HG02571 (cell line): ENCODE results near the gene CEP104.
"Not testable (repeated sequence)": the region's sequence is repeated elsewhere in the genome, so short reads cannot be mapped to it uniquely, and the experiment has no call there.

ENCODE experiments used
- ATAC-seq: cut with Tn5 transposase; IDR thresholded peaks from one replicate; pipeline ENCODE4 v1.9.1; 2021; ENCODE audit warnings: mild to moderate bottlenecking, moderate library complexity; ENCODE audit not compliant: unreplicated experiment

Gene CEP104

DNA sequence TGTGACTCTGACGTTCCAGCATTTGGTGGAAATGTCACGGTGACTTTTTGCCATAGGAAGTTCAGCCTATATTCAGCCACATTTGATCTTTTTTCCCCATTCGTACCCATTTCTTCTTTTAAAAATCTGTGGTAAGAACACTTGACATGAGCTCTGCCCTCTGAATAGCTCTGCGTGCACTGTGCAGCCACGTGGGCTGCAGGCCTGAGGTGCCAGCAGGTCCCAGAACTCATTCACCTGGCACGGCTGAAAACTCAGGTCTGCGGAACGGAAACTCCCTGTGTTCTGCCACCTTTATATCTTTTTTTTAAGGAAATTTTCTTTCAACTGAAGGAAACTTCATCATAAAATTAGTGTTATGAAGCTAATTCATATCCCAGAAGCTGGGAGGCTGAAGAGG lies 28.6 kb downstream of the CEP104 start:
- no peak for ATAC-seq

DNA sequence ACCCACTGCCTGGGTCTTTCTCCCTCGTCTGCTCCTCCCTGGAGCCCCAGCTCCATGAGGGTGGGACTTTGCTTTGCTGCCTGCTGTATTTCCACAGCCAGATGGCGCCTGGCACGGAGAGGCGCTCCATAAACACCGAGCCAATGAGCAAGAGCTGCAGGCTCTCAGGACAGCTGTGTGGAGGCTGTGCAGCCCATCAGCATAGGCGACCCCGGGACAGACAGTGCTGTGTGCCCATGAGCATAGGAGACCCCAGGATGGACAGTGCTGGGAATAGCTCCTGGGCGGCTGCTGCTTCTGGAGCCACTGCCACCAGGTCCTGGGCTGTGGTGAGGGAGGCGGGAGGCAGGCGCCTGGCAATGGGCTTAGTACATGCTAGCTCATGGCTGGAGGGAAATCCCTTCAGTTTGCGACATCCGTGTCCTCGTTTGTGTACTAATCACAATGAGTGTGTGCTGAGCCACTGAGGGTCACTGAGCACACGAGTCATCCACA lies 29.2 kb downstream of the CEP104 start:
- no peak for ATAC-seq

DNA sequence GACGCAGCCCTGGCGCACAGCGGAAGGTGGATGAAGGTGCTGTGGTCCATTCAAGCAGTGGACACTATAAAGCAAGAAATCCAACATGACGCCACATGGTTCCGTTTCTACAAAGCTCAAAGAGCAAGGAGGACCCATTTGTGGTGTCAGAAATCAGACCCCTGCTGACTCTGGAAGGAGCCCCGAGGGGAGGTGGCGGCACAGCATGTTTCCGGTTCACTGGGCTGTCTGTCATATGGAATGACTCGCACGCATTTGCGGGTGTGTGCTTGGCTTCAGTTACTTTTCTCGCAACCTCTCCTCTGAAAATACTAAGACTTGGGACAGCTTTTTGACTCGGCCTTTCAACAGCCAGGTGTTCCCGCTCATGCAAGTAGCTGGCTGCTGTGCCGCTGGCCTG lies 31.7 kb downstream of the CEP104 start:
- ATAC-seq, result no peak

DNA sequence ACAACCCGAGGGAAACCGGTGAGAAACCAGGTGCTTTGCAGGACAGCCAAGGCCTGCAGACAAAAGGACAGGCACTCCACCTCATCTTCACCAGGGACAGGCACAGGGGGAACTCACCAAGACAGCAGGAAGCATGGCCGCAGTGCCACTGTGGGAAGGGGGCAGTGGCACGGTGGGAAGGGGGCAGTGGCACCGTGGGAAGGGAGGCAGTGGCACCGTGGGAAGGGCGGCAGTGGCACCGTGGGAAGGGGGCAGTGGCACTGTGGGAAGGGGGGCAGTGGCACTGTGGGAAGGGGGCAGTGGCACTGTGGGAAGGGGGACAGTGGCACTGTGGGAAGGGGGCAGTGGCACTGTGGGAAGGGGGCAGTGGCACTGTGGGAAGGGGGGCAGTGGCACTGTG lies 32.4 kb downstream of the CEP104 start:
- no peak for ATAC-seq

DNA sequence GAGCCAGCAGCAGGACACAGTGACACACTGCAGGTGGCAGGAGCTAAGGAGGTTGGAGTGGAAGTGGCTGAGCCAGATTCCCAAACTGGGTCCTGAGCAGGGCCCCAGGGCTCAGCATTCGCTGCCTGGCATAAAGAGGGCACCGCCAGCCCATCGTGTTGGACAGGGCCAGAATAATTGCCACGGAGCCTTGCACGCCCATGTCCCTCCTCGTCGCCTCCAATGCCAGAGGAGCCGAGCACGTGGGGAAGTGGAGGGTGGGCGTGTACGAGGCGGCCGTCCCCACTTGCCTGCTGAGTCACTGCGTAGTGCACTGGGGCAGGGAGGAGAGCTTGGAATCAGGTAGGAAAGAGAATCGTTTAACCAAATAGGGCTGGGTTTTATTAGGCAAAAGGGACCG lies 34.6 kb downstream of the CEP104 start:
- no peak for ATAC-seq

DNA sequence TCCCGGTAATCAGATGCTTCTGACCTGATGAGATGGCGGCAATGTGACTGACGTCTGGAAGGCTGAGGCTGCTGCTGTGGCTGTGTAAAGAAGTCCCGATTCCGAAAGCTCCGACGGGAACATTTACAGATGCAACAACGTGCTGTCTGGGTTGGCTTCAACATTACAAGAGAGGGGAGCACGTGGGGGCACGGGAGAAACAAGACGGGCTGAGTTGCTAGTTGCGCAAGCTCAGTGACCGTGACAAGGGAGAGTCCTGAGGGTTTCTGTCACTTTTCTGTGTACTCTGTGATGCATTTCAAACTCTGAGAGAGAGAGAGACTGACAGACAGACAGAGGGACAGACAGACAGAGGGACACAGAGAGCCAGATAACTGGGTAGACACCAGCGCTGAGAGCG lies 35.1 kb downstream of the CEP104 start:
- ATAC-seq, result no peak

DNA sequence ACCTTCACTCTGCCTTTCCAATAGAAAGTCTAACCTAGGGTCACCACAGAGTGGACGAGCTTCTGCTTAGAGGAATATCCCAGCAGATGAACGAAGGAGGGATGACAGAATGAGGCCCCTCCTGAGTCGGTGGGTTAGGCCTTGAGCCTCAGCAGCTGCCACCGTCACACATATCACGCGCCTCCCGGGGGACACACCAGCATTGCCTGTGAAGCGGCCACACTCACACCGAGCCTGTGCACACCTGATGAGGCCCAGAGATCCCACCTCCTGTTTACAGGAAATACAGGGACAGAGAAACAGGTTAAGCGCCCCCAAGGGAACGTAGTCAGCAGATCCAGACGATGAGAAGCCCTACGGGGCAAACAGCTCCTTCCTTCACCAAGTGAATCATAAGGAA lies 35.6 kb downstream of the CEP104 start:
- ATAC-seq, result no peak

DNA sequence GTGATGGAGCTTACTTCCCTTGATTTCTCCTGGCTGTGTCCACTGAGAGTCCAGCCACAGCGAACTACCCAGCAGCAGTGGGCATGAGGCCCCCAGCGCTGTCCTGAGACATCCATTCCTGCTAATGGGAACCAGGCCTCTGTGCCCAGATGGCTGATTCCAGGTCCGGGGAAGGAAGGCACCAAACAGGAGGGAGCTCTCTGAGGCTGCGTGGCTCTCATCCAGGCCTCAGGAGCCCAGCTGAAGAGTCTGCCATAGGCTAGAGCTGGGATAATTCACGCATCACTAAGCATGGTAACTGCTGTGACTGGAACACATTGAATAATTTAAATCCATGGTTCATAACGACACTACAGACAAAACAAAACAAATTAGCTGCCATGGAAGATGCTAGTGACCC lies 36.0 kb downstream of the CEP104 start:
- no peak for ATAC-seq

DNA sequence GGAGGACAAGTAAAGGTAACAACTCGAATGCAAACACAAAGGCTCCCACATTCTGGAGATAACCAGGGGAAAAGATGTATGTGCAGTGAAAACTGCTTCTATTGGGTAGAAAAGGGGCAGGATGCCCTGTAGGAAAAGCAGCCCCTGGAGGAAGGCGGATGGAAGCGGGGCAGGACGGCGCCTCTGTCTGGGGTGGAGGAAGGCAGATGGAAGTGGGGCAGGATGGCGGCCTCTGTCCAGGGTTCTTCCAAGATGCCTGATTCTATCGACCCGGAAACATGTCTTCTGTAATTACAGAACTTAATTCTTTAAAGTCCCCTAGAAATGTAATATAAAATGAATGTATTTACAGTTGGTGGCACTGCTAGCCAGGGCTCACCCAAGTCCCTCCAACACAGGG lies 36.7 kb downstream of the CEP104 start:
- ATAC-seq, result no peak

DNA sequence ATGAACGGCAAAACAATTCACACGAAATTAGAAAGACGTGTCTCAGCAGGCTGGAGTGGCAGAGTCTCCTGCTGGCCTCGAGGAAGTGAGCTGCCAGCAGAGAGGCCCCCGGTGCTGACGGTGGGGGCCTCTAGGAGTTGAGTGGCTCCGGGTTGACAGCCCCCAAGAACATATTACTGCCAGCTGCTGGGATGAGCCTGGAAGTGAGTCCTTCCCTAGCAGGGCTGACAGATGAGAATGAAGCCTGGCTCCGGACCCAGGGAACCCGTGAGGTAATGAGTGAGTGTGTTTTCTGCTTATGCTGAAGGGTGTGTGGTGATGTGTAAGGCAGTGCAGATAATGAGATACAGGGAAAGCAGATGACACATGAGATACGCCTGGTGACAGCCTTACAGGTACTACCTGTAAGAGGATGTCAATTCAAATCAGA lies 37.2 kb downstream of the CEP104 start:
- no peak for ATAC-seq

DNA sequence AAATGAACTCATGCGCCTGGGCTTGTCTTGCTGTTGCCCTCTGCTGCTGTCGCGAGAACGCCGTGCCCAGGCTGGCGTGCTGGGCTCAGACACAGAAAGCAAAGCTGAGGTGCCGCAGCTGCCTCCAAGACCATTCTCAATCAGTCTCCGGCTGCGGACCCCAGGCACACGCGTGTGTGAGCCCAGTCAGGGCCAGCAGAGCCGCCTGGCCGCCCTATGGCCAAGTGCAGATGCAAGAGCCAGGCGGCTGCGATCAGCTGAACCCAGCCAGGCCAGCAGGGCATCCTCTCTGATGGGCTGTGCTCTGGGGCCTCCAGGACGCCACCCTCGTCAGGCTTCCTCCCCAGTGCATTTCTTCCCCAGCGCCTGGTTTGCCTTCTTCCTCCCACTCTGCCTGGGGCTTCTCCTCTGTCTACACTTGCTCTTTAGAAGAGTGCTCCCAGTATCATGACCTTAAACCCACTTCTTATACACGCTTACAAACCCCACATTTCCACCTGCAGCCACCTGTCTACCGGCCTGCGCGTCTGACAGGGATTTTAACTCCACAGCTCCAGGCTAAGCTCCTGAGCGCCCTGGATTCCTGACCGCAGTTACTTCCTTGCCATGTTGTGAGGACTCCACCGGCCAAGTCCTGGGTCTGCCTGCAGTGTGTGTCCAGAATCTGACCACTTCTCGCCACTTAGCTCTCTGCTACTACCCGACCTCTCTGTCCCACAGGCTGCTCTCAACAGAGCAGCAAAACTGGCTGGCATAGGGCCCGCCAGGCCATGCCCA lies 39.0 kb downstream of the CEP104 start:
- no peak for ATAC-seq

DNA sequence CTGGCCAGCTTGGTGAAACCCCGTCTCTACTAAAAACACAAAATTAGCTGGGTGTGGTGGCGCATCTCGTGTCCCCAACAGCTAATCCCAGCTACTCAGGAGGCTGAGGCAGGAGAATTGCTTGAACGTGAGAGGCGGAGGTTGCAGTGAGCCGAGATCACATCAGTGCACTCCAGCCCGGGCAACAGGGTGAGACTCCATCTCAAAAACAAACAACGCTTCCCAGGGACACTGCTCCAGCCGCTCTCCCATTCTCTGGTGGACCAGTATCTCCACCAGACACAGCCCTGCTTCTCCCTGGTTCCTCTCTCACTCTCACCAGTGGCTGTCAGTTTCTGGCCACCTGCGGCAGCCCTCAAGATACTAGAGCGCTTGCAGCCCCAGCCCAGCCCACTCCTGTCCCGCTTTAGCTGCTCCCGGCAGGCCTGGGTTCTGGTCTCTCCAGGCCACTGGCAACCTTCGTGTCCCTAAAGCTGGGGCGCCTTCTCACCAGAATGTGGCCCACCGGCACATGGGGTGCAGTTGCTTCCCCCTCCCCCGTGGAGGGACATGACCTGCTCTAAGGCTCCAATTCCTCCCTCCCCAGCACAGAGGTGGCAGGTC lies 39.8 kb downstream of the CEP104 start:
- ATAC-seq, result no peak

DNA sequence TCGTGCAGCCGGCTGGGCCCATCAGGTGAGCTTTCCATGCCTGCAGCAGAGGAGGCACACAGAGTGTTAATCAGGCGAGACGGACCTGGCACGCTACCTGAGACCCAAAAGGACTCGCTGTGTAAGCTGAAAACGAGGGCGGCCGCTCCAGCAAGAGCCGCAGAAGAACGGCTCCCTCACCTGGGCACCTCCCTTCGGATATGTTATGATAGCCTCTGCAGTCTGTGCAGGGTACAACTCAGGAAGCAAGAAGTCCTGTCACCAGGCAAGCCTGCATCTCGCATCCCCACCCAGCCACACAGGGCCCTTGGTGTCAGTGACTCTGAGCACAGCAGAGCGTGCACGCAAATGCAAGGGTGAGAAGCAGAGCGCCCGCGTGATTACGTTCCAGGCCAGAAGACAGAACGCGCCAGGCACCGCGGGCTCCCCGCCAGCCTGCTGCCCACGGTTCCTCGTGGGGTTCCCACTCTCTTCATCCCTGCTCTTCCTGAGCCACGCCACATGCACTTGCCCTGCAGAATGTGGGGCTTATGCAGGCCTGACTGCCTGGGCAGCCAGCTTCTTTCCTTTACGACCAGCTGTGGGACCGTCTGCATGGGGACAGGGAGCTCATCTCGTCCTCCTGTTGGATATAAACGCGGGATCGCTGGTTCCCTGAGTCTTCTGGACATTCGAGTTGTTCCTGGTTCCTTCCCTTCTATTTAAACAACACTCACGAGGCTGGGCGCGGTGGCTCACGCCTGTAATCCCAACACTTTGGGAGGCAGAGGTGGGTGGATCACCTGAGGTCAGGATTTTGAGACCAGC lies 40.5 kb downstream of the CEP104 start:
- no peak for ATAC-seq

DNA sequence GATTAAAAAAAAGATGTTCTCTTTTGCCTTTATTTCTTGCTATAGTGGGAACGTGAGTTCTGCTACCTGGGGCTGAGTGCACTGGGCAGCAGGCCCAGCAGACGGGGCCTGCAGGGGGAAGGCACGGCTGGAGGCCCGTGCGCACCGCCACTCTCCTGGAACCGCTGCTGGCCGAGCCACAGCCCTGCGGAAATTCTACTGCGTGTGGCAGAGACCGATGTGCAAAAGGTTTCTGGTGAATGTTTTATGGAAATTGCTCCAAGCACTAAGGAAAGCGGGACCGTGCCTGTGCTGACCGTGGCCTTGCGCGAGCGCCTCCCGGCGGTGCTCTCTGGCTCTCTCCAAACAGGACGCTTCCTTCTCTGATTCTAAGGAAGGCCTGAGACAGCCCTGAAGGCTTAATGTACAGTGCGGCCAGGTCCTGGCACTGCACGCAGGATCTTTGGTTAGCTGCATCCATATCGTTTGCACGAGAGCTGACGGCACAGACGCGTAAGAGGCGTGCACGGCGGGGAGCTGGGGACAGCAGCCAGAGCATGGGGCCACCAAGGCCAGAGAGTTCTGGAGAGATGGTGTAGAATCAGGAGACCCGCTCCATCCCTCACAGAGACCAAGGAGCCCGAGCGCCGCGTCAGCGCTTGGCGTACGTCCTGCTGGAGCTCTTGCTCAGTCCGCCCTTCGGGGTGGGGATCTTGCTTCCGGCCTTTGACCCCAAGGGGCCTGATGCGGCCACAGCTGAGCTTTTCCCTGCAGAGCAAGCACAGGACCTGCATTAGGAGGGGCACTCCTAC lies 42.0 kb downstream of the CEP104 start:
- ATAC-seq, result no peak

DNA sequence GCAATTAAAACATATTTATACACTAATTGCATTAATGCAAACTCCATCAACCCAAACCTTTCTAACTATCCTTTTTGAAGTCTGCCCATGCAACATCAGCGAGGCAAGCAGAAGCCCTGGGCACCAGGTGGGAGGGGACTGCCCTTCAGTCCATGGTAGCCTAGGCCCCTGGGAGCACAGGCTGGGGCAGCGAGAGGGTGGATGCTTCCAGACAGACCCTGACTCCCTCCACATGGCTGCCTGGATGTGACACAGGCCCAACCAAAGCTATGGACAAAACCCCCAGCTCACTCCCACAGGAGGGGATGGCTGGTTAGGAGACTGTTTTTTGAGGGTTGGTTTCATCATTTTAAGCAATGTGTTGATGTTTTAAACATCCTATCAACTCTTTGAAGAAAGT lies 42.9 kb downstream of the CEP104 start:
- ATAC-seq, result no peak

DNA sequence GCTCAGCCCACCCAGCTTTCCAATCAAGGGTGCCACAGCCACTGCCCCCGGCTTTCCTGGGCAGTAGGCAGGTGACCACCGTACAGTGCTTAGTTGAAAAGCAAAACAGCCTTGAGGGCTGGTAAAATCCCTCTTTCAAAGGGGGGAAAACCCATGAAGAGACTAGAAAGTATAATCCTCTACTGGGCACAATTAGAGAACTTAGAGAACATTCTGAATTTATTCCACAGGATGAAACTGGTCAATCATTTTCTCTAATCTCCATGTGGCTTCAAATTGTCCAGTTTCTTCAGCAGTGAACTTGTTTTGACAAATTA lies 45.5 kb downstream of the CEP104 start:
- ATAC-seq, result no peak

DNA sequence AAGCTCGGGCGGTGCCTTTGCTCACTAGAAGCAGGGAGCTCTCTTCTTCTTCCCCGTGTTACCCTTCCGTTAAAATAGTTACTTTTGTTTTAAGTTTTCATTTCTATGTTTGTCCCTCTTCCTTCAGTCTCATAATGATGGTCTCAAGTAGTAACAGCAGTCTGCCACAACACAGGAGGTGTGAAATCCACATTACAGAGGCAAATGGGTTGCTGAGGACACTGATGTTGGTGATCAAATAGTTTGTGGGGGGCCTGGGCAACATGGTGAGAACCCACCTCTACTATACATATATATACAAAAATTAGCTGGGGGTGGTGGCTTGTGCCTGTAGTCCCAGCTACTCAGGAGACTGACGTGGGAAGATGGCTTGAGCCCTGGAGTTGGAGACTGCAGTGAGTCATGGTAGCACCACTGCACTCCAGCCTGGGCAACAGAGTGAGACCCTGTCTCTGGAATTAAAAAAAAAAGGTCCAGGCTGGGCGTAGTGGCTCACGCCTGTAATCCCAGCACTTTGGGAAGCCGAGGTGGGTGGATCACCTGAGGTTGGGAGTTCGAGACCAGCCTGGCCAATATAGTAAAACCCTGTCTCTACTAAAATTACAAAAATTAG lies 46.8 kb downstream of the CEP104 start:
- not testable (repeated sequence) for ATAC-seq

DNA sequence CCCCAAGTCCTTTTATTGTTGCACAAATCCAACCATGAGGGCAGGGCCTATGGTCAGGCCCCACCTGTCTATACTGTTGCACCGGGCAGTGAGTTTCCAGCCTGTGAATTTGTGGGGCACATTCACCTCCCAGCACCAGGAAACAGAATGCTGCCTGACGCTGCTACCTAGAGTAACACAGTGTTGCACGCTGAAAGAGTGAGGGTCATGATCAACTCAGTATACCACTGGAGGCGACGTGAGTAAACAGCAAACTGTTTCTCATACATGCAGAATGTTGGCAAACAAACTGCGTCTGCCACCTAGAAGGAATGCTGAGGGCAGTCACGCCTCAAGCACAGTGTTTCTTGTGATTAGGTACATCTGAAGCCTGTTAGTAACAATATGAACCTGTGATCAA lies 47.3 kb downstream of the CEP104 start:
- ATAC-seq, result no peak

DNA sequence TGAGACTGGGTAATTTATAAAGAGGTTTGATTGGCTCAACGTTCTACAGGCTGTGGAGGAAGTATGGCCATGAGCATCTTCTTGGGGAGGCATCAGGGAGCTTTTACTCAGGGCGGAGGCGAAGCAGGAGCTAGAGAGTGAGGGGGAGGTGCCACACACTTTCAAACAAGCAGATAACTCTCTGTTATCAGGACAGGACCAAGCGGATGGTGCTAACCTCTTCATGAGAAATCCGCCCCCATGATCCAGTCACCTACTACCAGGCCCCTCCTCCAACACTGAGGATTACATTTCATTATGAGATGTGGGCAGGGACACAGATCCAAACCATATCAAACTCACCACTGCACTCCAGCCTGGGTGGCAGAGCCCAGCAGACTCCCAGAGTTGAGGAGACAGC lies 49.2 kb downstream of the CEP104 start:
- no peak for ATAC-seq

DNA sequence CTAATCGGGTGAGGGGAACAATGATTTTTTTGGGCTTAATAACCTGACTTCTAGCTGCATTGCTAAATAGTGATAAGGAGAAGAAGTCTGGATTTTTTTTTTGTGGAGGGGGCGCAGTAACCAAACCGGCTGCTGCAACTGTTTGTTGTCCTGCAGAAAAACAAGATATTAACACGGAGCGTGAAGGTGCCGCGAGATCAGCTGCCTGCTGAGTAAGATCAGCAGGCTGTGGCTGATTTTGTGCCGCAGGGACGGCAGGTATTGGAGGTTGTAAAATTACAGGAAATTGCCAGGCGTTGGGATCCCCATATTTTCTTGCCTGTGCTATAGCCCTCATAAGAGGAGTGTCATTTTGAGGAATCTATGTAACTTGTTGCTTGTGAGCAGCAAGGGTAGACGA lies 52.0 kb downstream of the CEP104 start:
- ATAC-seq, result no peak

DNA sequence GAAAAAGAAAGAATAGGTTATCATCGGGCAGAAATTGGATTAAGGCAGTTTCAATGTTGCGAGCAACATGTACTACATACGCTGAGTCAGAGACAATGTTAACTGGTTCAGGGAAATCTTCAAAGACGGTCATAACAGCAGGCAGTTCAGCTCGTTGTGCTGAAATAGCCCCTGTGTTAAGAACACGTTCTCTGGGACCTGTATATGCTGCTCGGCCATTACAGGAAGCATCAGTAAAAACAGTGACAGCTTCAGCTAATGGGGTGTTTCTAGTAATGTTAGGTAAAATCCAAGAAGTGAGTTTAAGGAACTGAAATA lies 52.4 kb downstream of the CEP104 start:
- not testable (repeated sequence) for ATAC-seq
